ENCODE measurements around the gene SDR42E2. TPM values are rescaled to one million over a fixed set of nuclear protein-coding genes. Genes with fewer than 3 reads are reported as not detected.

Gene SDR42E2
- polyA plus RNA-seq, 2 of the 4 experiments (the other 2 are of a cell fraction), result not detected

DNA sequence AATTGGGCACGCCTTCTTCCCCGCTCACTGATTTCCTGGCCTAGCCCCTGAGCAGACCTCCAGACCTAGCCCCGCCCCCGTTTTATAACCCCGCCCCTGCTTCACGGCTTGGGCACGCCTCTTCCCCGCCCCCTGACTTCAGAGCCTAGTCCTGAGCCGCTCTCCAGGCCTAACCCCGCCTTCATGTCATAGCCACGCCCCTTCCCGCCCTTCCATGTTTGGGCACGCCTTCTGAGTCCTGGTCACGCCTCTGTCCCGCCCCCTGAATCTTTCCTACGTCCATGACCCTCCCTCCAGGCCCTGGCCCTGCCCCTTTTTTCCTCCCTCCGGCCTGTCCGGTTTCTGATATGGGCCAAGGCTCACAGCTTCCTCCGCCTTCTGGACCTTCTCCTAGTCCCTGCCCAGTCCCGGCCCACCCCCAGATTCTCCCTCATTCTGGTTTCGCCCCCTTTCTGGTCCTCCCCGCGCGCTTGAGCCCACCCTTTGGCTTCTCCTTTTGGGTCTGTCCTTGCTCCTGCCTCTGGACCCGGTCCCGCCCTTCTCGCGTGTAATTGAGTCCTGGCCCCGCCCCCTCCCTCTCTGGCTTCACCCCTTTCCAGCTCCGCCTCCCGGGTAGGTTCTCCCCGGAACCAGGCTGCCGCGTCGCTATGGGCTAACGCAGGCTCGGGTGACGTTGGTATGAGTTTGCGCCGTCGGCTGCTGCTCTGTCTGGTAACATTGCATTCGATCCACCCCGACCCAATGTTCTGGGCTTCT lies 28.6 kb downstream of the SDR42E2 start:
- Histone ChIP-seq H3K4me1 (peaks cover 14% of the 10 kb centered on the region), H3K27ac (peak overlapping the region; percentile 82 to 88), H3K4me3 (peak overlapping the region; percentile 80), H3K9me3 (no peaks in the 10 kb centered on the region), H3K4me2 (peak overlapping the region; percentile 76)
- CTCF ChIA-PET, result interaction anchor here (0.5 to 24.4 kb wide), 7 partner anchors 8 to 905 kb away, joined by 3 to 320 read pairs (median 3); partner anchors contain the start of genes EEF2K, POLR3E and UQCRC2
- ATAC-seq (peak; percentile 66 to 81), DNase-seq (ENCODE audit: low read depth in 1 of 2, low spot score in 1 of 2) (peak; percentile 91 to 97), FAIRE-seq (no peak)
- WGBS (ENCODE audit: missing lambda C conversion rate), result 2% methylated on average over 25 of the region's 43 CpGs
- POLR2A ChIA-PET, result interaction anchor here (0.5 to 2.1 kb wide), 10 partner anchors 8 to 1233 kb away, joined by 3 to 7 read pairs (median 4); partner anchors contain the start of gene UQCRC2
- TF ChIP-seq MYC (IDR thresholded peaks at IDR 0.05; ENCODE audit: borderline replicate concordance, low read length) (0 out of 2 replicates have a peak, but pooled peaks have one; percentile 34), POLR2A (IDR thresholded peaks at IDR 0.05; ENCODE audit: low read length) (peak; percentile 63), POLR2AphosphoS2 (conservative IDR thresholded peaks at IDR 0.05; ENCODE audit: low read length) (no peak), PHF8 (IDR thresholded peaks at IDR 0.05; ENCODE audit: borderline replicate concordance, low read depth) (peak; percentile 65; the same call in 1 of the 2 replicates)

- Histone ChIP-seq H3K9me3 (no peaks in the 10 kb centered on the region), H3K4me2 (peak overlapping the region; percentile 76), H3K27ac (peak overlapping the region; percentile 82 to 88), H3K4me1 (peaks cover 14% of the 10 kb centered on the region), H3K4me3 (peak overlapping the region; percentile 49)
- 0 out of 3 replicates have a peak, but pooled peaks have one; percentile 23 for TF ChIP-seq BCL3 (IDR thresholded peaks at IDR 0.05)
- no peak for TF ChIP-seq HEYL (CRISPR knock-in tag; IDR thresholded peaks at IDR 0.05)
- CTCF ChIA-PET, result interaction anchor here (0.8 to 24.4 kb wide), 7 partner anchors 8 to 535 kb away, joined by 3 to 320 read pairs (median 3); partner anchors contain the start of genes EEF2K, POLR3E and UQCRC2
- POLR2A ChIA-PET, result interaction anchor here (0.6 to 2.1 kb wide), 9 partner anchors 8 to 1234 kb away, joined by 3 to 7 read pairs (median 4); partner anchors contain the start of gene UQCRC2
- DNase-seq (ENCODE audit: low read depth in 1 of 2, low spot score in 1 of 2), result peak in 1 of 2 experiments; percentile 35
- ATAC-seq, result no peak
- 20% methylated on average over 9 of the region's 9 CpGs for WGBS (ENCODE audit: missing lambda C conversion rate)
- FAIRE-seq, result no peak
These were observed 29.4 kb downstream of the SDR42E2 start for GRCh38 chr16:22191532-22192260.

DNA sequence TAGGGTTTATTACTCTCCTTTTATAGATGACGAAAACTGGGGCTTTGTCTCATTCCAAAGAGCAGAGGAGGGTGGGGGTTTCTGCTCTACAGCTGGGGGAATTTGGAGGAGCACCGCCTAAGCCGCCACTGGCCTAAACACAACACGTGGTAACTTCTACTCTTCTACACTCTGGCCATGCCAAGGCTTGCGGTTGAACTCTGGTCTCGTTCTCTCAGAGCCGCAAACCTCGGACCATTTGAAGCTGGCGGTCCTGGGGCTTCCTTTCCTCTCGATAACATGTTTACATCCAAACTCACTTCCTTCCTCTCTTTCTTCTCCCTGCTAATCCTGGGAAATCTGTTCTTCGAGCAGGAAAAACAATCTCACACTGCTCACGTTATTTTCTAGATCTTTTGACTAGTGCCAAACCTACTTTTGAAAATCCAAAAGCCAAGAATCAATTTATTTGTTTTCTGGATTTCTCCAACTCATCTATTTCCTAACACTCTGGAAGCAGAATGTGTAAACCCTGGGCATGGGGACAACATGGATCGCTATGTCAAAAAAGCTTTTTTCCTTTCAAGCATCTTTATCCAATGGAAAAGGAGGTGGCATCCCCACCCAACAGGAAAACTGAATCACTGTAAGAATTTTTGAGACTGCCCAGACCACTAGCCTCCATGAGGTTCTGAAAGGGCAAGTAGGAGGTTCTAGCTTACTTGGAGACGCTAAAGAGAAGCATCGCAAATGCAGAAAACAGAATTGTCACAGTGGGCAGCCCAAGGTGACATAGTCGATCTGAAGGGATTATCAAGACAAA lies 30.2 kb downstream of the SDR42E2 start:
- 73% methylated on average over 16 of the region's 16 CpGs for WGBS (ENCODE audit: missing lambda C conversion rate)
- peaks cover 14% of the 10 kb centered on the region for H3K4me1 ChIP-seq
- H3K4me3 ChIP-seq, result no peak overlapping the region
- FAIRE-seq, result no peak
- DNase-seq (ENCODE audit: low read depth in 1 of 2, low spot score in 1 of 2), result no peak
- ATAC-seq, result no peak
- ChIA-PET POLR2A (no interaction called here), CTCF (interaction anchor here (1.6 to 24.4 kb wide), 3 partner anchors 15 to 129 kb away, joined by 4 to 320 read pairs (median 87); partner anchors contain the start of genes EEF2K and POLR3E)
- peak overlapping the region; percentile 76 for H3K4me2 ChIP-seq
- TF ChIP-seq JUN (IDR thresholded peaks at IDR 0.05), result no peak
- no peaks in the 10 kb centered on the region for H3K9me3 ChIP-seq
- H3K27ac ChIP-seq, result peak overlapping the region in 1 of 2 experiments; percentile 88; a peak in 2 of 6 replicates

- POLR2A ChIA-PET, result no interaction called here
- WGBS (ENCODE audit: missing lambda C conversion rate), result 39% methylated on average over 2 of the region's 2 CpGs
- Histone ChIP-seq H3K4me3 (no peak overlapping the region), H3K4me2 (no peak overlapping the region), H3K27ac (no peak overlapping the region), H3K4me1 (peaks cover 14% of the 10 kb centered on the region), H3K9me3 (no peaks in the 10 kb centered on the region)
- TF ChIP-seq FOSL2 (IDR thresholded peaks at IDR 0.05), result no peak
- no peak for TF ChIP-seq FOSL2 (CRISPR knock-in tag; IDR thresholded peaks at IDR 0.05)
- TF ChIP-seq EP300 (IDR thresholded peaks at IDR 0.05), result no peak
- no peak for TF ChIP-seq RFX5 (IDR thresholded peaks at IDR 0.05)
- TF ChIP-seq REST (IDR thresholded peaks at IDR 0.05), result peak; percentile 23; the same call in 1 of the 2 replicates
- DNase-seq (ENCODE audit: low read depth in 1 of 2, low spot score in 1 of 2) (no peak), ATAC-seq (no peak), FAIRE-seq (no peak)
- CTCF ChIA-PET, result interaction anchor here (1.6 to 24.4 kb wide), 3 partner anchors 15 to 129 kb away, joined by 4 to 320 read pairs (median 87); partner anchors contain the start of genes EEF2K and POLR3E
These were observed 30.7 kb downstream of the SDR42E2 start for GRCh38 chr16:22193063-22193411.

Measured in A549 (cell line).